HepG2 (cell line): ENCODE results near the gene LENEP. TPM values are rescaled to one million over a fixed set of nuclear protein-coding genes. Genes with fewer than 3 reads are reported as not detected.
A peak's percentile ranks its signal among the peaks of the same experiment; 100 is the strongest.

Experiments
- BCL6 ChIP-seq: IDR thresholded peaks from 2 replicates; pipeline ENCODE4 v1.6.1; 2016; ENCODE audit warnings: missing genetic modification reagents, missing compliant biosample characterization
- BHLHE40 ChIP-seq: IDR thresholded peaks from 2 replicates; pipeline ENCODE4 v1.6.1; 2011; ENCODE audit warnings: low read length, improper control_type of control experiment
- CBX2 ChIP-seq, 2 experiments: fragments of 200-600 bp in 1 of 2; sonication (generic); formaldehyde crosslinking in 1 of 2; IDR thresholded peaks; 2 replicates each; pipeline versions ENCODE4 v1.7.0 to v1.8.1; 2018 to 2022; ENCODE audit warnings: low read depth in 2 of 2, low read length in 1 of 2, mild to moderate bottlenecking in 1 of 2, missing genetic modification reagents in 1 of 2
- CTCF ChIP-seq: sonication (generic); formaldehyde crosslinking; IDR thresholded peaks from 2 replicates; pipeline ENCODE4 v1.5.0; 2020; ENCODE audit warnings: mild to moderate bottlenecking, missing genetic modification reagents, moderate library complexity
- GZF1 ChIP-seq: sonication (generic); formaldehyde crosslinking; IDR thresholded peaks from 2 replicates; pipeline ENCODE4 v1.5.1; 2020; ENCODE audit warnings: mild to moderate bottlenecking, missing genetic modification reagents
- HNF4A ChIP-seq: sonication (generic); formaldehyde crosslinking; IDR thresholded peaks from 2 replicates; pipeline ENCODE4 v1.4.0; 2020; ENCODE audit warnings: missing genetic modification reagents
- JUND ChIP-seq: sonication (generic); formaldehyde crosslinking; IDR thresholded peaks from 2 replicates; pipeline ENCODE4 v1.8.0; 2022; ENCODE audit warnings: mild to moderate bottlenecking, missing genetic modification reagents
- KDM2A ChIP-seq: sonication (generic); formaldehyde crosslinking; IDR thresholded peaks from 2 replicates; pipeline ENCODE4 v1.4.0; 2020; ENCODE audit warnings: low read depth, missing genetic modification reagents, borderline replicate concordance
- KLF12 ChIP-seq: sonication (generic); formaldehyde crosslinking; IDR thresholded peaks from 2 replicates; pipeline ENCODE4 v1.4.0; 2020; ENCODE audit warnings: missing genetic modification reagents, borderline replicate concordance
- KLF6 ChIP-seq: IDR thresholded peaks from 2 replicates; pipeline ENCODE4 v1.8.0; 2016; ENCODE audit warnings: missing biosample characterization, missing genetic modification reagents
- MED8 ChIP-seq: sonication (generic); formaldehyde crosslinking; IDR thresholded peaks from 2 replicates; pipeline ENCODE4 v1.8.1; 2023; ENCODE audit warnings: mild to moderate bottlenecking, missing genetic modification reagents; ENCODE audit not compliant: insufficient replicate concordance
- NR1H2 ChIP-seq: sonication (generic); formaldehyde crosslinking; IDR thresholded peaks from 2 replicates; pipeline ENCODE4 v1.8.1; 2022; ENCODE audit warnings: low read depth, missing genetic modification reagents, borderline replicate concordance
- SATB2 ChIP-seq: sonication (generic); formaldehyde crosslinking; IDR thresholded peaks from 2 replicates; pipeline ENCODE4 v1.5.0; 2020; ENCODE audit warnings: missing genetic modification reagents
- SETDB1 ChIP-seq: sonication (generic); formaldehyde crosslinking; IDR thresholded peaks from 2 replicates; pipeline ENCODE4 v1.5.1; 2020; ENCODE audit warnings: missing genetic modification reagents, mild to moderate bottlenecking, borderline replicate concordance
- SNAPC5 ChIP-seq: sonication (generic); formaldehyde crosslinking; IDR thresholded peaks from 2 replicates; pipeline ENCODE4 v1.8.1; 2023; ENCODE audit warnings: mild to moderate bottlenecking, missing genetic modification reagents, borderline replicate concordance
- WIZ ChIP-seq: sonication (generic); formaldehyde crosslinking; IDR thresholded peaks from 2 replicates; pipeline ENCODE4 v1.5.1; 2020; ENCODE audit warnings: mild to moderate bottlenecking, missing genetic modification reagents
- ZBTB42 ChIP-seq: sonication (generic); formaldehyde crosslinking; IDR thresholded peaks from 2 replicates; pipeline ENCODE4 v1.5.0; 2020; ENCODE audit warnings: mild to moderate bottlenecking, missing genetic modification reagents
- ZNF431 ChIP-seq: sonication (generic); formaldehyde crosslinking; IDR thresholded peaks from 2 replicates; pipeline ENCODE4 v1.9.0; 2022; ENCODE audit warnings: missing genetic modification reagents, low read depth, mild to moderate bottlenecking, borderline replicate concordance
- ZNF674 ChIP-seq: sonication (generic); formaldehyde crosslinking; IDR thresholded peaks from 2 replicates; pipeline ENCODE4 v1.5.0; 2020; ENCODE audit warnings: low read depth, mild to moderate bottlenecking, missing genetic modification reagents
- ZNF816 ChIP-seq: sonication (generic); formaldehyde crosslinking; IDR thresholded peaks from 2 replicates; pipeline ENCODE4 v1.8.0; 2022; ENCODE audit warnings: missing genetic modification reagents, mild to moderate bottlenecking, borderline replicate concordance
- polyA plus RNA-seq, 8 experiments: library from polyadenylated mRNA; depleted of rRNA in 3 of 8; stranded (reverse) in 7 of 8; unstranded in 1 of 8; fragments of >200 nt; fragmentation: Illumina TruSeq in 4 of 8; extraction: Trizol in 4 of 8; gene quantifications; 2 replicates each; pipeline versions ENCODE4 v1.2.1 to v1.2.3, GENCODE V29; 2011 to 2016; ENCODE audit warnings: low read depth in 4 of 8, missing spikeins in 1 of 8, mixed read lengths in 1 of 8; ENCODE audit not compliant: insufficient read depth in 1 of 8
- total RNA-seq, 5 experiments: library from RNA; depleted of rRNA; stranded (reverse); fragments of >200 nt; fragmentation: Illumina TruSeq; extraction: Trizol; gene quantifications; 2 replicates each; pipeline ENCODE4 v1.2.3, GENCODE V29; 2016; ENCODE audit warnings: low read depth in 1 of 5
- TF ChIP-seq, protein P1 (sequence below): sonication (generic); formaldehyde crosslinking; IDR thresholded peaks from 2 replicates; pipeline ENCODE4 v1.5.0; 2020; ENCODE audit warnings: mild to moderate bottlenecking, missing genetic modification reagents
- TF ChIP-seq, protein P2 (sequence below): sonication (generic); formaldehyde crosslinking; conservative IDR thresholded peaks from 2 replicates; pipeline ENCODE4 v1.8.0; 2022; ENCODE audit warnings: mild to moderate bottlenecking, moderate library complexity, missing genetic modification reagents
- TF ChIP-seq, protein P3 (sequence below): IDR thresholded peaks from 2 replicates; pipeline ENCODE4 v1.6.1; 2012; ENCODE audit warnings: inconsistent platforms
- TF ChIP-seq, protein P4 (sequence below): sonication (generic); formaldehyde crosslinking; IDR thresholded peaks from 2 replicates; pipeline ENCODE4 v1.4.0; 2020; ENCODE audit warnings: missing genetic modification reagents; ENCODE audit errors: not compliant biosample characterization

Gene LENEP
- total and polyA plus RNA-seq, 2 of the 13 experiments (the other 11 are each of a cell fraction or from before 2014, with no cell fraction given), result 0.29 TPM; not detected in 1

- TF ChIP-seq, protein P1, sequence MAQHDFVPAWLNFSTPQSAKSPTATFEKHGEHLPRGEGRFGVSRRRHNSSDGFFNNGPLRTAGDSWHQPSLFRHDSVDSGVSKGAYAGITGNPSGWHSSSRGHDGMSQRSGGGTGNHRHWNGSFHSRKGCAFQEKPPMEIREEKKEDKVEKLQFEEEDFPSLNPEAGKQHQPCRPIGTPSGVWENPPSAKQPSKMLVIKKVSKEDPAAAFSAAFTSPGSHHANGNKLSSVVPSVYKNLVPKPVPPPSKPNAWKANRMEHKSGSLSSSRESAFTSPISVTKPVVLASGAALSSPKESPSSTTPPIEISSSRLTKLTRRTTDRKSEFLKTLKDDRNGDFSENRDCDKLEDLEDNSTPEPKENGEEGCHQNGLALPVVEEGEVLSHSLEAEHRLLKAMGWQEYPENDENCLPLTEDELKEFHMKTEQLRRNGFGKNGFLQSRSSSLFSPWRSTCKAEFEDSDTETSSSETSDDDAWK, result no peak
- TF ChIP-seq ZNF674 (no peak), MED8 (CRISPR knock-in tag) (no peak), CBX2 (IDR thresholded peaks at IDR 0.05; ENCODE audit: low read depth, low read length) (no peak), CBX2 (CRISPR knock-in tag; IDR thresholded peaks at IDR 0.05; ENCODE audit: low read depth) (no peak), SNAPC5 (CRISPR knock-in tag) (no peak), BHLHE40 (no peak), KDM2A (no peak; the same call in 1 of the 2 replicates), SATB2 (CRISPR knock-in tag) (no peak), SETDB1 (CRISPR knock-in tag) (no peak), JUND (no peak), ZNF816 (no peak), HNF4A (CRISPR knock-in tag) (no peak), GZF1 (CRISPR knock-in tag) (no peak), WIZ (CRISPR knock-in tag) (no peak), CTCF (CRISPR knock-in tag) (peak; percentile 85), KLF6 (CRISPR knock-in tag) (no peak), ZNF431 (CRISPR knock-in tag) (no peak), KLF12 (CRISPR knock-in tag) (no peak), NR1H2 (no peak), BCL6 (CRISPR knock-in tag) (no peak), ZBTB42 (CRISPR knock-in tag) (no peak)
- TF ChIP-seq, protein P2, sequence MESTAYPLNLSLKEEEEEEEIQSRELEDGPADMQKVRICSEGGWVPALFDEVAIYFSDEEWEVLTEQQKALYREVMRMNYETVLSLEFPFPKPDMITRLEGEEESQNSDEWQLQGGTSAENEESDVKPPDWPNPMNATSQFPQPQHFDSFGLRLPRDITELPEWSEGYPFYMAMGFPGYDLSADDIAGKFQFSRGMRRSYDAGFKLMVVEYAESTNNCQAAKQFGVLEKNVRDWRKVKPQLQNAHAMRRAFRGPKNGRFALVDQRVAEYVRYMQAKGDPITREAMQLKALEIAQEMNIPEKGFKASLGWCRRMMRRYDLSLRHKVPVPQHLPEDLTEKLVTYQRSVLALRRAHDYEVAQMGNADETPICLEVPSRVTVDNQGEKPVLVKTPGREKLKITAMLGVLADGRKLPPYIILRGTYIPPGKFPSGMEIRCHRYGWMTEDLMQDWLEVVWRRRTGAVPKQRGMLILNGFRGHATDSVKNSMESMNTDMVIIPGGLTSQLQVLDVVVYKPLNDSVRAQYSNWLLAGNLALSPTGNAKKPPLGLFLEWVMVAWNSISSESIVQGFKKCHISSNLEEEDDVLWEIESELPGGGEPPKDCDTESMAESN (CRISPR knock-in tag), result no peak
- TF ChIP-seq, protein P3, sequence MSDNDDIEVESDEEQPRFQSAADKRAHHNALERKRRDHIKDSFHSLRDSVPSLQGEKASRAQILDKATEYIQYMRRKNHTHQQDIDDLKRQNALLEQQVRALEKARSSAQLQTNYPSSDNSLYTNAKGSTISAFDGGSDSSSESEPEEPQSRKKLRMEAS, result no peak; the same call in 1 of the 2 replicates
- TF ChIP-seq, protein P4, sequence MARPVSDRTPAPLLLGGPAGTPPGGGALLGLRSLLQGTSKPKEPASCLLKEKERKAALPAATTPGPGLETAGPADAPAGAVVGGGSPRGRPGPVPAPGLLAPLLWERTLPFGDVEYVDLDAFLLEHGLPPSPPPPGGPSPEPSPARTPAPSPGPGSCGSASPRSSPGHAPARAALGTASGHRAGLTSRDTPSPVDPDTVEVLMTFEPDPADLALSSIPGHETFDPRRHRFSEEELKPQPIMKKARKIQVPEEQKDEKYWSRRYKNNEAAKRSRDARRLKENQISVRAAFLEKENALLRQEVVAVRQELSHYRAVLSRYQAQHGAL (CRISPR knock-in tag), result no peak
Observed at GRCh38 chr1:154943649-154944400, 49.6 kb upstream of the LENEP start (continued).
